Erythroblast (primary cell): Measurements from ENCODE around the gene TIPRL.

Source experiments
- GATA1 ChIP-seq: IDR thresholded peaks from 2 replicates; pipeline ENCODE4 v1.6.1; 2011; ENCODE audit warnings: low read depth, mild to moderate bottlenecking, control low read depth, low read length, moderate library complexity
- POLR2A ChIP-seq: IDR thresholded peaks from 2 replicates; pipeline ENCODE4 v1.6.1; 2011; ENCODE audit warnings: mild to moderate bottlenecking, low read length

GRCh38 chr1:168159251-168159650 lies 19.5 kb upstream of the TIPRL start:
- TF ChIP-seq POLR2A (no peak), GATA1 (no peak)
